Suprapubic skin (tissue), 3 donors: ENCODE measurements around the gene FKBP2.

Source experiments
- CTCF ChIP-seq, 2 donors: fragments of 200-600 bp in 1 of 2; fragments of 450-650 bp in 1 of 2; sonication (generic) in 1 of 2; IDR thresholded peaks; one replicate each; pipeline ENCODE4 v1.5.1; 2016 to 2019; ENCODE audit warnings: antibody characterized with exemption in 2 of 2, mild to moderate bottlenecking in 1 of 2, moderate library complexity in 1 of 2
- EP300 ChIP-seq: sonication (generic); formaldehyde crosslinking; IDR thresholded peaks from one replicate; pipeline ENCODE4 v1.6.1; 2017; ENCODE audit warnings: antibody characterized with exemption
- POLR2A ChIP-seq, 2 donors: fragments of 450-650 bp; IDR thresholded peaks; one replicate each; pipeline ENCODE4 v1.6.1; 2017; ENCODE audit warnings: antibody characterized with exemption in 2 of 2, mild to moderate bottlenecking in 2 of 2, moderate library complexity in 2 of 2

GRCh38 chr11:64249563-64250414, 8.9 kb downstream of the FKBP2 start:
- TF ChIP-seq EP300 = no peak
- no peak for TF ChIP-seq CTCF (IDR thresholded peaks at IDR 0.05)
- no peak for TF ChIP-seq POLR2A (IDR thresholded peaks at IDR 0.05)
